Measurements from ENCODE around the gene EMILIN3. TPM values are rescaled to one million over a fixed set of nuclear protein-coding genes. Genes with fewer than 3 reads are reported as not detected.

EMILIN3 gene
- polyA plus RNA-seq, 1 experiment = 0.12 TPM

DNA sequence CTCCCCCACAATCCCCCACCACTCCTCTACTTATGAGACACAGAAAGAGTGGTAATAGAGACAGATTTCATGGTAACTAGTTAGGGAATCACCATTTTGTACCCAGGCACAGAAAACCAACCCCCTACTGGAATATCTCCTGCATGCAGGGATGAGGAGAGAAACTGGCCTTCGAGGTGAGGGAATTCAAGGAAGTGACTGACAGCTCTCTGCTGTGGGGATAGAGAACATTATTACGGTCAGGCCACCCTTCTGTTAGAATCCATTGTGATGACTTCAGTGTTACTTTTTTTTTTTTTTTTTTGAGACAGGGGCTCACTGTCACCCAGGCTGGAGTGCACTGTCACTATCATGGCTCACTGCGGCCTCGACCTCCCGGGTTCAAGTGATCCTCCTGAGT is 39.4 kb downstream of the EMILIN3 start:
- POLR2A ChIA-PET = interaction anchor here (1.5 kb wide), 1 partner anchor 10 kb away, joined by 3 read pairs; the partner anchor contains the start of gene ZHX3
- Histone ChIP-seq H3K4me3 (ENCODE audit: low read depth, low read length) (no peak overlapping the region), H3K27me3 (ENCODE audit: control insufficient read depth, insufficient read depth, low read length) (no peaks in the 10 kb centered on the region), H3K27ac (ENCODE audit: low read depth, low read length) (no peak overlapping the region), H3K9me3 (ENCODE audit: control insufficient read depth, insufficient read depth, low read length) (no peaks in the 10 kb centered on the region)
- no peak for DNase-seq (ENCODE audit: low read depth, low spot score)
- CTCF ChIA-PET = interaction anchor here (0.7 to 2.0 kb wide), 4 partner anchors 12 to 103 kb away, joined by 3 to 7 read pairs (median 4); partner anchors contain the start of gene LPIN3
- TF ChIP-seq, protein P1, sequence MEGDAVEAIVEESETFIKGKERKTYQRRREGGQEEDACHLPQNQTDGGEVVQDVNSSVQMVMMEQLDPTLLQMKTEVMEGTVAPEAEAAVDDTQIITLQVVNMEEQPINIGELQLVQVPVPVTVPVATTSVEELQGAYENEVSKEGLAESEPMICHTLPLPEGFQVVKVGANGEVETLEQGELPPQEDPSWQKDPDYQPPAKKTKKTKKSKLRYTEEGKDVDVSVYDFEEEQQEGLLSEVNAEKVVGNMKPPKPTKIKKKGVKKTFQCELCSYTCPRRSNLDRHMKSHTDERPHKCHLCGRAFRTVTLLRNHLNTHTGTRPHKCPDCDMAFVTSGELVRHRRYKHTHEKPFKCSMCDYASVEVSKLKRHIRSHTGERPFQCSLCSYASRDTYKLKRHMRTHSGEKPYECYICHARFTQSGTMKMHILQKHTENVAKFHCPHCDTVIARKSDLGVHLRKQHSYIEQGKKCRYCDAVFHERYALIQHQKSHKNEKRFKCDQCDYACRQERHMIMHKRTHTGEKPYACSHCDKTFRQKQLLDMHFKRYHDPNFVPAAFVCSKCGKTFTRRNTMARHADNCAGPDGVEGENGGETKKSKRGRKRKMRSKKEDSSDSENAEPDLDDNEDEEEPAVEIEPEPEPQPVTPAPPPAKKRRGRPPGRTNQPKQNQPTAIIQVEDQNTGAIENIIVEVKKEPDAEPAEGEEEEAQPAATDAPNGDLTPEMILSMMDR (IDR thresholded peaks at IDR 0.05; ENCODE audit: low read depth, low read length) = no peak

DNA sequence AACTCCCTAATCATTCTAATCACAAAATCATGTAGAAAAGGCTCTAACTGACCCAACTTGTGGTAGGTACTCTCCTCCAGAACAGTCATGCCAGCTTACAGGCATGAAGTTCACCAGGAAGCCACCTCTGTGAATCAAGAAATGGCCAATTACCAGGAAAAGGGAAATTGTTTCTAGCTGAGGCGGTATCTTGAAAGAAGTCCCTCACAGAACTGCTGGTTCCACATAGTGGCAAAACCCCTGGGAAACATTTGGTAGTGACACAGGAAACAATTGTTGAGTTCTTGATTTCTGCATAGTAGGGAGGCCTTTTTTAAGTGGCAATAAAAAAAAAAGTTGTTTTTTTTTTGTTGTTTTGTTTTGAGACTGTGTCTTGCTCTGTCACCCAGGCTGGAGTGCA is 45.6 kb downstream of the EMILIN3 start:
- H3K4me3 ChIP-seq (ENCODE audit: low read depth, low read length) = no peak overlapping the region
- POLR2A ChIA-PET = no interaction called here
- DNase-seq (ENCODE audit: low read depth, low spot score) = no peak
- no peaks in the 10 kb centered on the region for H3K27me3 ChIP-seq (ENCODE audit: control insufficient read depth, insufficient read depth, low read length)
- TF ChIP-seq, protein P1 (IDR thresholded peaks at IDR 0.05; ENCODE audit: low read depth, low read length) = no peak
- H3K9me3 ChIP-seq (ENCODE audit: control insufficient read depth, insufficient read depth, low read length) = no peaks in the 10 kb centered on the region
- CTCF ChIA-PET = interaction anchor here (1.4 kb wide), 1 partner anchor 19 kb away, joined by 3 read pairs; no protein-coding TSS in a partner anchor
- no peak overlapping the region for H3K27ac ChIP-seq (ENCODE audit: low read depth, low read length)

DNA sequence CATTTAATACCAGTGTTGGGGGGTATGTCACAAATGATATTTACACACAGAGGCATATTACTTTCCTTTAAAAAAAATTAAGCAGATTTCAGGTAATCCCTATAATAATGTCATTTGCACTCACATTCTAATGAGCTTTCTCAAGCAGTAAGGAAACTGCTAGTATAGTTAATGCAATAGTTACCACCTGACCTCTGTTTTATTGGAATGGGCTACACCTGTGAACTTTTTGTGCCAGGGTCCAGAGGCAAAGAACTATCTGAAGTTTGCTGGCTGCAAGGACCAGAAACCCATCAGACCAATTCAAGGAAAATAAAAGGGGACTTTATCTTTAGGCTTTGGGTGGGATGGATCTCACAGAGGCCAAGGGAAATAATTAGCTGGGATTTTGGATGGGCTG is 46.2 kb downstream of the EMILIN3 start:
- TF ChIP-seq, protein P1 (IDR thresholded peaks at IDR 0.05; ENCODE audit: low read depth, low read length) = no peak
- DNase-seq (ENCODE audit: low read depth, low spot score) = no peak
- Histone ChIP-seq H3K27me3 (ENCODE audit: control insufficient read depth, insufficient read depth, low read length) (no peaks in the 10 kb centered on the region), H3K9me3 (ENCODE audit: control insufficient read depth, insufficient read depth, low read length) (no peaks in the 10 kb centered on the region), H3K27ac (ENCODE audit: low read depth, low read length) (no peak overlapping the region), H3K4me3 (ENCODE audit: low read depth, low read length) (no peak overlapping the region)
- ChIA-PET POLR2A (no interaction called here), CTCF (interaction anchor here (1.4 kb wide), 1 partner anchor 19 kb away, joined by 3 read pairs; no protein-coding TSS in a partner anchor)

DNA sequence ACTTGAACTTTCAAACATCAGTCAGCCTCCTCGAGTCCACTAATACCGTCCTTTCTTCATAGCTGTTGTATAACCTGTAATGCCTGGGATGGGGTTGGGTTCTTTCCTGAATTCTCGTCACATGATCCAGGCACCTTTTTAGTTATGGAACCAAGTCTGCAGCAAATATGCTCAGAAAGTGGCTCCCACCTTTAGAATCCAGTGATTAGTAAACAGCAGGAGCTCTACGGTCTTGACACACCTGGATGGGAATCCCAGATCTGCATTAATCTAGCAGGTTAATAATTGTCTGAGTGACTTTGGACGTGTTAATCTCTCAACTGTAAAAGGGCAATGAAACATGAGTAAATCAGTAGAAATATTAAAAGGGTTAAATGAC is 48.4 kb downstream of the EMILIN3 start:
- H3K9me3 ChIP-seq (ENCODE audit: control insufficient read depth, insufficient read depth, low read length) = no peaks in the 10 kb centered on the region
- H3K4me3 ChIP-seq (ENCODE audit: low read depth, low read length) = peak overlapping the region; percentile 62; the same call in 1 of the 2 replicates
- DNase-seq (ENCODE audit: low read depth, low spot score) = no peak
- no peak overlapping the region for H3K27ac ChIP-seq (ENCODE audit: low read depth, low read length)
- ChIA-PET POLR2A (interaction anchor here (3.7 kb wide), 1 partner anchor 11 kb away, joined by 22 read pairs; no protein-coding TSS in a partner anchor), CTCF (interaction anchor here (0.9 kb wide), 1 partner anchor 22 kb away, joined by 4 read pairs; the partner anchor contains the start of gene LPIN3)
- H3K27me3 ChIP-seq (ENCODE audit: control insufficient read depth, insufficient read depth, low read length) = no peaks in the 10 kb centered on the region
- TF ChIP-seq, protein P1 (IDR thresholded peaks at IDR 0.05; ENCODE audit: low read depth, low read length) = no peak

DNA sequence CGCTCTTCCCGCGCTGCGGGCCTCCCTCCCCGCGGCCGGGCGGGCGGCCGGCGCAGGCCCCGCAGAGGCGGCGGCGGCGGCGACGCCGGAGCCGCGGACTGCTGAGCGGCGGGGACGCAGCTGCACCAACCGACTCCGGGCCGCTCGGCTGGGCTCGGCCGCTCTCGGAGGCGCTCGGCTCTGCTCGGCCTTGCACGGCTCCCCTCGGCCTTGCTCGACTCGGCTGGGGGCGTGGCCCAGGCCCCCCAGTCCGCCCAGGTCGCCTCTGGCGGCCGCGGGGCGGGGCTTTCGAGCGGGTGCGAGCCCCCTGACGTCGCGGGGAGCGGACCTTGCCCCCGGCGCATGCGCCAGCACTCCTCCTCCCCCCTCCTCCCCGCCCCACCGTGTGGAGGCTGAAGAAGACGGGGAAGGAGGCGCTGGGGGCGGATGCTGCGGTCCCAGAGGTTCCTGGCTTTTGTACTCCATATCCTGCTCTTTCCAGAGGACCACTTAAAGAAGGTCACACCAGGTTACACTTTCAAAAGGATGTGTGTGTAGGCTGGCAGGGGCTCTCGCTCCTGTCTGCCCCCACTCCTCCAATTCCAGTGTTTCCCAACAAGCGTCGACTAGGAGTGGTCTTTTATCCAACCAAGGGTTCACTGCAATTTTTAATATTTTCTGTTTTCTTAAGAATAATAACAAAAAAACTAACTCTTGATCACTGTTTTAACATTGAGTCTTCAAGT is 48.9 kb downstream of the EMILIN3 start, which contains the start of gene ZHX3:
ZHX3 (minus strand) TSS at position 186 of the 725 bp plus-strand sequence. CDS start 112,815 bp downstream, outside the sequence.
- TF ChIP-seq, protein P1 (IDR thresholded peaks at IDR 0.05; ENCODE audit: low read depth, low read length) = no peak
- no peaks in the 10 kb centered on the region for H3K27me3 ChIP-seq (ENCODE audit: control insufficient read depth, insufficient read depth, low read length)
- CTCF ChIA-PET = no interaction called here
- H3K27ac ChIP-seq (ENCODE audit: low read depth, low read length) = peak within 1 kb of the TSS; percentile 99
- POLR2A ChIA-PET = interaction anchor here (1.2 to 3.7 kb wide), 3 partner anchors 10 to 15 kb away, joined by 3 to 22 read pairs (median 5); no protein-coding TSS in a partner anchor
- peak; percentile 90 for DNase-seq (ENCODE audit: low read depth, low spot score)
- H3K9me3 ChIP-seq (ENCODE audit: control insufficient read depth, insufficient read depth, low read length) = no peaks in the 10 kb centered on the region
- peak within 1 kb of the TSS; percentile 90 for H3K4me3 ChIP-seq (ENCODE audit: low read depth, low read length)
